Parathyroid adenoma (tissue), 2 donors: ENCODE data around the gene FAR2.

Source experiments
- H2AFZ ChIP-seq: fragments of 300-600 bp; sonication (generic); one replicate; pipeline ENCODE4 v1.7.0; 2017; ENCODE audit warnings: antibody characterized with exemption, mild to moderate bottlenecking
- H3K27ac ChIP-seq: fragments of 300-600 bp; sonication (generic); one replicate; pipeline ENCODE4 v1.7.0; 2017
- H3K27me3 ChIP-seq: fragments of 300-600 bp; sonication (generic); one replicate; pipeline ENCODE4 v1.7.0; 2017; ENCODE audit warnings: low read length; ENCODE audit not compliant: control insufficient read depth, insufficient read depth
- H3K36me3 ChIP-seq: fragments of 300-600 bp; sonication (generic); one replicate; pipeline ENCODE4 v1.7.0; 2017; ENCODE audit warnings: low read length; ENCODE audit not compliant: control insufficient read depth, insufficient read depth
- H3K4me1 ChIP-seq: fragments of 300-600 bp; sonication (generic); one replicate; pipeline ENCODE4 v1.7.0; 2017; ENCODE audit warnings: control low read depth
- H3K4me2 ChIP-seq: fragments of 300-600 bp; sonication (generic); one replicate; pipeline ENCODE4 v1.7.0; 2017; ENCODE audit warnings: low read length
- H3K4me3 ChIP-seq: fragments of 300-600 bp; sonication (generic); one replicate; pipeline ENCODE4 v1.7.0; 2017; ENCODE audit warnings: low read depth, low read length
- H3K79me2 ChIP-seq: fragments of 300-600 bp; sonication (generic); one replicate; pipeline ENCODE4 v1.7.0; 2017; ENCODE audit warnings: control low read depth
- H3K9ac ChIP-seq: fragments of 300-600 bp; sonication (generic); one replicate; pipeline ENCODE4 v1.7.0; 2017; ENCODE audit warnings: mild to moderate bottlenecking
- H3K9me3 ChIP-seq: fragments of 300-600 bp; sonication (generic); one replicate; pipeline ENCODE4 v1.7.0; 2017; ENCODE audit warnings: low read length; ENCODE audit not compliant: control insufficient read depth
- CTCF ChIP-seq: fragments of 300-600 bp; sonication (generic); IDR thresholded peaks from one replicate; pipeline ENCODE4 v1.7.0; 2017; ENCODE audit warnings: antibody characterized with exemption, mild to moderate bottlenecking
- donor health status: primary hyperparathyroidism.

FAR2 gene

GRCh38 chr12:29110506-29111442 lies 38.3 kb upstream of the FAR2 start:
- no peaks in the 10 kb centered on the region for H3K27me3 ChIP-seq
- no peak overlapping the region for H2AFZ ChIP-seq
- H3K79me2 ChIP-seq: no peaks in the 10 kb centered on the region
- H3K36me3 ChIP-seq: no peaks in the 10 kb centered on the region
- no peak overlapping the region for H3K27ac ChIP-seq
- no peaks in the 10 kb centered on the region for H3K4me1 ChIP-seq
- no peak overlapping the region for H3K9ac ChIP-seq
- TF ChIP-seq CTCF: no peak
- H3K4me2 ChIP-seq: no peak overlapping the region
- H3K9me3 ChIP-seq: no peaks in the 10 kb centered on the region
- no peak overlapping the region for H3K4me3 ChIP-seq

GRCh38 chr12:29113101-29113500 lies 36.0 kb upstream of the FAR2 start:
- Histone ChIP-seq H3K79me2 (no peaks in the 10 kb centered on the region), H3K36me3 (no peaks in the 10 kb centered on the region), H3K4me3 (no peak overlapping the region), H3K9me3 (no peaks in the 10 kb centered on the region), H3K27me3 (no peaks in the 10 kb centered on the region), H3K27ac (no peak overlapping the region), H3K4me2 (no peak overlapping the region), H2AFZ (no peak overlapping the region), H3K4me1 (no peaks in the 10 kb centered on the region), H3K9ac (no peak overlapping the region)
- no peak for TF ChIP-seq CTCF

GRCh38 chr12:29116414-29116813 lies 32.7 kb upstream of the FAR2 start:
- H3K27ac ChIP-seq: no peak overlapping the region
- no peaks in the 10 kb centered on the region for H3K36me3 ChIP-seq
- H3K4me3 ChIP-seq: no peak overlapping the region
- no peaks in the 10 kb centered on the region for H3K27me3 ChIP-seq
- no peak overlapping the region for H2AFZ ChIP-seq
- no peaks in the 10 kb centered on the region for H3K9me3 ChIP-seq
- no peaks in the 10 kb centered on the region for H3K79me2 ChIP-seq
- H3K9ac ChIP-seq: no peak overlapping the region
- TF ChIP-seq CTCF: no peak
- H3K4me1 ChIP-seq: no peaks in the 10 kb centered on the region
- no peak overlapping the region for H3K4me2 ChIP-seq

- H3K36me3 ChIP-seq: no peaks in the 10 kb centered on the region
- no peak overlapping the region for H3K9ac ChIP-seq
- no peak overlapping the region for H2AFZ ChIP-seq
- no peaks in the 10 kb centered on the region for H3K9me3 ChIP-seq
- H3K27ac ChIP-seq: no peak overlapping the region
- no peak for TF ChIP-seq CTCF
- no peak overlapping the region for H3K4me3 ChIP-seq
- no peaks in the 10 kb centered on the region for H3K27me3 ChIP-seq
- no peaks in the 10 kb centered on the region for H3K79me2 ChIP-seq
- no peak overlapping the region for H3K4me2 ChIP-seq
- H3K4me1 ChIP-seq: no peaks in the 10 kb centered on the region
These were observed 17.5 kb upstream of the FAR2 start for GRCh38 chr12:29131539-29131938.

GRCh38 chr12:29132316-29132715 lies 16.8 kb upstream of the FAR2 start:
- no peaks in the 10 kb centered on the region for H3K27me3 ChIP-seq
- no peaks in the 10 kb centered on the region for H3K36me3 ChIP-seq
- H3K79me2 ChIP-seq: no peaks in the 10 kb centered on the region
- H3K4me1 ChIP-seq: no peaks in the 10 kb centered on the region
- H3K4me3 ChIP-seq: no peak overlapping the region
- no peak overlapping the region for H3K9ac ChIP-seq
- no peak for TF ChIP-seq CTCF
- no peak overlapping the region for H3K27ac ChIP-seq
- no peak overlapping the region for H3K4me2 ChIP-seq
- no peaks in the 10 kb centered on the region for H3K9me3 ChIP-seq
- no peak overlapping the region for H2AFZ ChIP-seq
